Measurements from ENCODE around the gene BMP6.

The BMP6 gene

DNA sequence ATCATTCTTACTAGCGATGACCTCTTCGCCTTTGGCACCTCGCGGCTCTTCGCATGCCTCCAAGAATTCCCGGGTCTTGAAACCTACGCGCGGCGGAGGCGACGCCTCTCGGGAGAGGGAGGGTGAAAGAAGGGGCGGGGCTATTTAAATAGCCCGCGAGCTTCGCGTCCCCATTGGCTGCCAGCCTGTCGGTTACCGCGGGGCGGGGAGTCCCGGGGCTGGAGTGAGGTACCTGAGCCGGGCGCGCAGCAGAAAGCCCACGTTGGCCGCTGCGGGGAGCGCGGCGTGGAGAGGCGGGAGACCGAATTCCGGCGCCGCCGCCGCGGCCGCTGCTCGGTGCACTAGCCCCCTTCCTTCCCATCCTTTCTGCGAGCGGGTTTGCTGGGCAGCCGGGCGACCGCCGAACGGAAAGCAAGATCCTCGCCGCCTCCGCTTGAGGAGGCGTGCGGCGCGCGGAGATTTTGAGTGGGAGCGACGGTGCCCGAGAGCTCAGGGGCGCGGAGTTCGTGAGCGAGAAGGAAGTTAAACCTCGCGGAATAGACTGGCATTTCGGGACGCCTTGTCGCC is at the start of gene BMP6:
BMP6 (plus strand) TSS at position 251 of the 567 bp plus-strand sequence. CDS start 857 bp downstream, outside the sequence.
- DNase-seq (ENCODE audit: low read depth in 2 of 2), result peak; percentile 90 to 92
- TF ChIP-seq, protein P1, sequence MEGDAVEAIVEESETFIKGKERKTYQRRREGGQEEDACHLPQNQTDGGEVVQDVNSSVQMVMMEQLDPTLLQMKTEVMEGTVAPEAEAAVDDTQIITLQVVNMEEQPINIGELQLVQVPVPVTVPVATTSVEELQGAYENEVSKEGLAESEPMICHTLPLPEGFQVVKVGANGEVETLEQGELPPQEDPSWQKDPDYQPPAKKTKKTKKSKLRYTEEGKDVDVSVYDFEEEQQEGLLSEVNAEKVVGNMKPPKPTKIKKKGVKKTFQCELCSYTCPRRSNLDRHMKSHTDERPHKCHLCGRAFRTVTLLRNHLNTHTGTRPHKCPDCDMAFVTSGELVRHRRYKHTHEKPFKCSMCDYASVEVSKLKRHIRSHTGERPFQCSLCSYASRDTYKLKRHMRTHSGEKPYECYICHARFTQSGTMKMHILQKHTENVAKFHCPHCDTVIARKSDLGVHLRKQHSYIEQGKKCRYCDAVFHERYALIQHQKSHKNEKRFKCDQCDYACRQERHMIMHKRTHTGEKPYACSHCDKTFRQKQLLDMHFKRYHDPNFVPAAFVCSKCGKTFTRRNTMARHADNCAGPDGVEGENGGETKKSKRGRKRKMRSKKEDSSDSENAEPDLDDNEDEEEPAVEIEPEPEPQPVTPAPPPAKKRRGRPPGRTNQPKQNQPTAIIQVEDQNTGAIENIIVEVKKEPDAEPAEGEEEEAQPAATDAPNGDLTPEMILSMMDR (IDR thresholded peaks at IDR 0.05; ENCODE audit: low read depth, low read length), result no peak

DNA sequence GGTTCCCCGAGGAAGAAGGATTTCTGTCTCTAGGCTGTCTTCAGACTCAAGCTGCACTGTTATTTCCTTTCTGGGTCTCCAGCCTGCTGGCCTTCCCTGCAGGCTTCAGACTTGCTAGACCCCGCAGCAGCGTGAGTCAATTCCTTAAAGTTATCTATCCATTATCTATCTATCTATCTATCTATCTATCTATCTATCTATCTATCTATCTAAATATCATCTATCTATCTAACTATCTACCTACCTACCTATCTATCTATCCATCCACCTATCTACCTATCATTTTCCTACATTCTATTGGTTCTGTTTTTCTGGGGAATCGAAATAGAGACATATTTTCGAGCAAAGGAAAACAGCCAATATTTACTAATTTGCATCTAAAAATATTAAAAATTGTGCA is 48.7 kb upstream of the BMP6 start:
- TF ChIP-seq, protein P1 (IDR thresholded peaks at IDR 0.05; ENCODE audit: low read depth, low read length), result no peak
- no peak for DNase-seq (ENCODE audit: low read depth in 2 of 2)

More for the DNA sequence above, at the start of gene BMP6:
- peak within 1 kb of the TSS; percentile 67 to 76 for H3K4me3 ChIP-seq (replicated peaks in 1 of 2; ENCODE audit: low read depth in 2 of 2, low read length in 2 of 2)

DNA sequence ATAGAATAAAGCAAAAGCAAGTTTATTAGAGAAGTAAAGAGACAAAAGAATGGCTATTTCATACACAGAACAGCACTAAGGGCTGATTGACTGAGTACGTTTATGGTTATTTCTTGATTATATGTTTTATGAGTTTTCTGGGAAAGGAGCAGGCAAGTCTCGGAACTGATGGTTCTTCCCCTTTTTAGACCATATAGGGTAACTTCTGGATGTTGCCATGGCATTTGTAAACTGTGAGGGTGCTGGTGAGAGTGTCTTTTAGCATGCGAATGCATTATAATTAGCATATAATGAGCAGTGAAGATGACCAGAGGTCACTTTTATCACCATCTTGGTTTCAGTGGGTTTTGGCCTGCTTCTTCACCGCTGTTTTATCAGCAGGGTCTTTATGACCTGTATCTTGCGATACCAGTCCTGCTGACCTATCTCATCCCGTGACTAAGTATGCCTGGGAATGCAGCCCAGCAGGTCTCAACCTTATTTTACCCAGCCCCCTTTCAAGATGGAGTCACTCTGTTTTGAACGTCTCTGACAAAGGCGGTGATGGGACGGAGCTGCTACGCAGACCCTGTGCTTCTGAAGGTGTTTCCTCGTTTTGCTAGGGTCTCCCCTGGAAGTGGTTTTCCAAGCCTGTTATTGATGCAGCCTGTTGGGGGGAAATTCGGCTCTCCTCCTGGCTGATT is 45.4 kb upstream of the BMP6 start:
- no peak overlapping the region for H3K4me3 ChIP-seq (replicated peaks in 1 of 2; ENCODE audit: low read depth in 2 of 2, low read length in 2 of 2)
- DNase-seq (ENCODE audit: low read depth in 2 of 2), result no peak
- TF ChIP-seq, protein P1 (IDR thresholded peaks at IDR 0.05; ENCODE audit: low read depth, low read length), result no peak

More for the DNA sequence above, 48.7 kb upstream of the BMP6 start:
- H3K4me3 ChIP-seq (replicated peaks in 1 of 2; ENCODE audit: low read depth in 2 of 2, low read length in 2 of 2), result no peak overlapping the region

DNA sequence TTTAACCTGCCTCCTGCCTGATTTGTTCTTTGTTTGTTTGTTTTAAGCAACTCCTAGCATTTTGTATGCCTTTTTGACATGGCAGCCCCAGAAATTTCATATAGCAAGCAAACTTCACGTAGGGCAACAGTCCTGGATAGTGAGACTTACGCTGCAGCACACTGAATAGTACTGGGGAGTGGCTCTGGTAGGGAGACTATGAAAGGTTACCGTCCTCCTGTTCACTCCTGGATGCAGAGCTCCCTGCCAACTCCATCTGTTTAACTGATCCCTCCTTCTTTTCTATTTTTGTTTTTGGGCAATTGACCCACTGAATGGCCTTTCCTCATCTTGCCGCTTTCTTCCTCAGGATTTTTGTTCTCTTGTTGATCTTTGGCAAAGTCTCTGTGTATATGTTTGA is 44.5 kb upstream of the BMP6 start:
- TF ChIP-seq, protein P1 (IDR thresholded peaks at IDR 0.05; ENCODE audit: low read depth, low read length), result no peak
- no peak overlapping the region for H3K4me3 ChIP-seq (replicated peaks in 1 of 2; ENCODE audit: low read depth in 2 of 2, low read length in 2 of 2)
- no peak for DNase-seq (ENCODE audit: low read depth in 2 of 2)

DNA sequence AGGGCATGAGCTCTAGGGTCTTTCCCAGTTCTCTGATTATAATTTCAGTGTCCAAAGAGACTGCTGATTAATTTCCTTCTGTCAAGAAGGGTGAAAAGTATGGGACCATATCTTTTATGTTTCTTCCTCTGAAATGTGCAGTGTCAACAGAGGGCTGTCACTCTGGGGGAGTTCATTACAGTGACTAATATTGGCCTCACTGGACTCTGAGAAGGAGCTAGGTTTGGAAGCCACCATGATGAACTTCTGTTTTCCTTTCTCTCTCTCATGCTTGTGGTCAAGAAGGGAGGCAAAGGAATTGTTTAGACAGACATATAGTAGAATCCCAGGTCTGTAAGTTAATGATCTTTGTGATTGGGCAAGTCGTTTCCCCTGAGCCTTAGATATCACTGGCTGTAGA is 41.8 kb upstream of the BMP6 start:
- H3K4me3 ChIP-seq (replicated peaks in 1 of 2; ENCODE audit: low read depth in 2 of 2, low read length in 2 of 2), result no peak overlapping the region
- TF ChIP-seq, protein P1 (IDR thresholded peaks at IDR 0.05; ENCODE audit: low read depth, low read length), result no peak
- peak in 1 of 2 donors; percentile 46 for DNase-seq (ENCODE audit: low read depth in 2 of 2)

DNA sequence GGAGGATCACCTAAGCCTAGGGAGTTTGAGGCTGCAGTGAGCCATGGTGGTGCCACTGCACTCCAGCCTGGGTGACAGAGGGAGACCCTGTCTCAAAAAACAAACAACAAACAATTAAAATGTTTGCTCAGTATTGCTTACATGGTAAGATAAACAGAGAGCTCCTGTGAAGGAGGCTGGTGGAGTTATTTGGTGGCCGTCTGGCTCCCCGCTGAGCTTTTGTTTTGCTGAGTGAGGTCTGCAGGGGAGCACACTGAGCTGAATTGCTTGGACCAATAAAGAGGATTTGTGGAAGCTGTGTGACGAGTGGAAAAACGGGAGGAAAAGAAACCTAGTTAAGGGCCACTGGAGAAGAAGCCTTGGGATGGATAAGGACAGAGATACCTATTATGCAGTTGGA is 41.1 kb upstream of the BMP6 start:
- no peak for DNase-seq (ENCODE audit: low read depth in 2 of 2)
- TF ChIP-seq, protein P1 (IDR thresholded peaks at IDR 0.05; ENCODE audit: low read depth, low read length), result no peak
- no peak overlapping the region for H3K4me3 ChIP-seq (replicated peaks in 1 of 2; ENCODE audit: low read depth in 2 of 2, low read length in 2 of 2)
